IPS-NIHi11 (cell line): ENCODE measurements around the gene CORO1C.

ENCODE experiments used
- DNase-seq: peaks from one replicate; pipeline ENCODE4 v3.0.0; 2012; ENCODE audit warnings: mixed read lengths, low spot score

CORO1C gene

GRCh38 chr12:108647585-108648287, 83.6 kb downstream of the CORO1C start:
- DNase-seq = no peak

- no peak for DNase-seq
Observed at GRCh38 chr12:108646600-108647579, 84.4 kb downstream of the CORO1C start.

GRCh38 chr12:108645686-108646599, 85.4 kb downstream of the CORO1C start:
- no peak for DNase-seq

- DNase-seq = no peak
Observed at GRCh38 chr12:108644811-108645120, 86.6 kb downstream of the CORO1C start.

GRCh38 chr12:108643941-108644810, 87.1 kb downstream of the CORO1C start:
- DNase-seq = no peak

- DNase-seq = no peak
Observed at GRCh38 chr12:108642899-108643654, 88.2 kb downstream of the CORO1C start.

GRCh38 chr12:108642269-108642870, 88.9 kb downstream of the CORO1C start:
- no peak for DNase-seq

- no peak for DNase-seq
Observed at GRCh38 chr12:108641446-108642268, 89.7 kb downstream of the CORO1C start.

GRCh38 chr12:108640802-108641445, 90.4 kb downstream of the CORO1C start:
- no peak for DNase-seq

- no peak for DNase-seq
Observed at GRCh38 chr12:108638997-108639822, 92.1 kb downstream of the CORO1C start.

GRCh38 chr12:108638141-108638827, 93.0 kb downstream of the CORO1C start:
- DNase-seq = peak; percentile 78

- DNase-seq = no peak
Observed at GRCh38 chr12:108637222-108637971, 93.9 kb downstream of the CORO1C start.

GRCh38 chr12:108635997-108636808, 95.1 kb downstream of the CORO1C start:
- no peak for DNase-seq

- DNase-seq = no peak
Observed at GRCh38 chr12:108635201-108635996, 95.9 kb downstream of the CORO1C start.

GRCh38 chr12:108634341-108634751, 97.0 kb downstream of the CORO1C start:
- no peak for DNase-seq
